Fibroblast of villous mesenchyme (primary cell): ENCODE data around the gene BRME1. TPM values are rescaled to one million over a fixed set of nuclear protein-coding genes. Genes with fewer than 3 reads are reported as not detected.

Source experiments
- DNase-seq: peaks from one replicate; pipeline ENCODE4 v3.0.0-alpha.2; 2010; ENCODE audit warnings: low read depth
- H3K4me3 ChIP-seq: 2 replicates; pipeline ENCODE4 v1.5.1; 2011; ENCODE audit warnings: low read depth, mild to moderate bottlenecking, low read length
- CTCF ChIP-seq: IDR thresholded peaks from 2 replicates; pipeline ENCODE4 v1.5.1; 2012; ENCODE audit warnings: low read depth, mild to moderate bottlenecking, low read length; ENCODE audit not compliant: insufficient read depth
- total RNA-seq: library from RNA; depleted of rRNA; stranded (reverse); fragments of >200 nt; gene quantifications from 2 replicates; pipeline ENCODE4 v1.2.3, GENCODE V29; 2012

The BRME1 gene
- total RNA-seq, 1 donor = 0.43 TPM

- no peak for DNase-seq
- no peak overlapping the region for H3K4me3 ChIP-seq
- TF ChIP-seq CTCF = no peak
These were observed 28.8 kb upstream of the BRME1 start for GRCh38 chr19:13934785-13935109.

GRCh38 chr19:13932911-13933393 lies 27.0 kb upstream of the BRME1 start:
- TF ChIP-seq CTCF = no peak
- no peak overlapping the region for H3K4me3 ChIP-seq
- DNase-seq = no peak

GRCh38 chr19:13932149-13932637 lies 26.3 kb upstream of the BRME1 start:
- no peak overlapping the region for H3K4me3 ChIP-seq
- no peak for TF ChIP-seq CTCF
- no peak for DNase-seq

- H3K4me3 ChIP-seq = no peak overlapping the region
- DNase-seq = no peak
- no peak for TF ChIP-seq CTCF
These were observed 25.7 kb upstream of the BRME1 start for GRCh38 chr19:13931391-13932148.

- TF ChIP-seq CTCF = no peak
- no peak overlapping the region for H3K4me3 ChIP-seq
- no peak for DNase-seq
These were observed 24.5 kb upstream of the BRME1 start for GRCh38 chr19:13930402-13930801.

GRCh38 chr19:13929956-13930355 lies 24.0 kb upstream of the BRME1 start:
- H3K4me3 ChIP-seq = no peak overlapping the region
- TF ChIP-seq CTCF = no peak

GRCh38 chr19:13929340-13929739 lies 23.4 kb upstream of the BRME1 start:
- DNase-seq = no peak
- no peak for TF ChIP-seq CTCF
- no peak overlapping the region for H3K4me3 ChIP-seq

More at GRCh38 chr19:13929956-13930355, 24.0 kb upstream of the BRME1 start:
- DNase-seq = no peak
